Limb (tissue), 2 donors: Measurements from ENCODE around the gene GRIN1.

ENCODE experiments used
- DNase-seq, 2 donors: peaks; one replicate each; pipeline ENCODE4 v3.0.0-alpha.2; 2016; ENCODE audit errors: extremely low spot score in 2 of 2

GRIN1 gene

GRCh38 chr9:137193771-137194170 lies 54.8 kb downstream of the GRIN1 start:
- DNase-seq: no peak

GRCh38 chr9:137194388-137194787 lies 55.4 kb downstream of the GRIN1 start:
- no peak for DNase-seq

- DNase-seq: no peak
Measured at GRCh38 chr9:137194909-137195308, 56.0 kb downstream of the GRIN1 start.

- DNase-seq: no peak
Measured at GRCh38 chr9:137195525-137196220, 56.7 kb downstream of the GRIN1 start.

GRCh38 chr9:137198051-137198901 lies 59.3 kb downstream of the GRIN1 start:
- DNase-seq: no peak

GRCh38 chr9:137198902-137199283 lies 59.9 kb downstream of the GRIN1 start:
- no peak for DNase-seq

- DNase-seq: no peak
Measured at GRCh38 chr9:137199411-137200121, 60.6 kb downstream of the GRIN1 start.

- DNase-seq: peak; percentile 97
Measured at GRCh38 chr9:137200311-137201204, 61.6 kb downstream of the GRIN1 start, which contains the start of gene TPRN. Gene TPRN, minus strand, starts transcription at chr9:137200741. Its CDS starts 30 bp downstream, at chr9:137200711.

GRCh38 chr9:137201205-137201868 lies 62.4 kb downstream of the GRIN1 start:
- DNase-seq: no peak

- DNase-seq: no peak
Measured at GRCh38 chr9:137202966-137203365, 64.0 kb downstream of the GRIN1 start.

GRCh38 chr9:137204731-137205125 lies 65.8 kb downstream of the GRIN1 start:
- DNase-seq: no peak

GRCh38 chr9:137205126-137206069 lies 66.4 kb downstream of the GRIN1 start, which contains the start of the genes NDOR1 and TMEM203:
Gene NDOR1, plus strand, starts transcription at chr9:137205700. Its CDS starts 78 bp downstream, at chr9:137205778.
Gene TMEM203, minus strand, starts transcription at chr9:137205648. Its CDS starts 234 bp downstream, at chr9:137205414.
- DNase-seq: peak; percentile 84 to 96

GRCh38 chr9:137206602-137207001 lies 67.6 kb downstream of the GRIN1 start:
- DNase-seq: no peak

- DNase-seq: no peak
Measured at GRCh38 chr9:137211532-137211931, 72.6 kb downstream of the GRIN1 start.

GRCh38 chr9:137212520-137212919 lies 73.6 kb downstream of the GRIN1 start:
- no peak for DNase-seq

- no peak for DNase-seq
Measured at GRCh38 chr9:137213160-137214060, 74.5 kb downstream of the GRIN1 start.

GRCh38 chr9:137214620-137215019 lies 75.7 kb downstream of the GRIN1 start:
- no peak for DNase-seq
